Stomach (tissue), 9 donors: ENCODE results near the gene TMEM123. TPM values are rescaled to one million over a fixed set of nuclear protein-coding genes. Genes with fewer than 3 reads are reported as not detected.

Experiments
- DNase-seq, 2 donors: peaks; one replicate each; pipeline versions ENCODE4 v3.0.0 to v3.0.0-alpha.2; 2013 to 2019
- H3K27ac ChIP-seq, 5 donors: fragments of 200-600 bp in 4 of 5; sonication (generic) in 4 of 5; one replicate each; pipeline ENCODE4 v1.5.1; 2013 to 2019; ENCODE audit warnings: mild to moderate bottlenecking in 1 of 5, moderate library complexity in 1 of 5
- H3K27me3 ChIP-seq, 3 donors: fragments of 200-600 bp; sonication (generic); one replicate each; pipeline ENCODE4 v1.5.1; 2017 to 2019; ENCODE audit warnings: mixed run types in 1 of 3
- H3K36me3 ChIP-seq, 4 donors: fragments of 200-600 bp; sonication (generic); 1 replicate in 3 of 4; 2 replicates in 1 of 4; pipeline ENCODE4 v1.5.1; 2016 to 2019
- H3K4me1 ChIP-seq, 4 donors: fragments of 200-600 bp; sonication (generic); one replicate each; pipeline ENCODE4 v1.5.1; 2016 to 2019
- H3K4me3 ChIP-seq, 4 donors: fragments of 200-600 bp; sonication (generic) in 3 of 4; one replicate each; pipeline ENCODE4 v1.5.1; 2016 to 2019; ENCODE audit warnings: mild to moderate bottlenecking in 1 of 4
- H3K9me3 ChIP-seq, 4 donors: fragments of 200-600 bp; sonication (generic); one replicate each; pipeline ENCODE4 v1.5.1; 2016 to 2019
- EP300 ChIP-seq: sonication (generic); formaldehyde crosslinking; IDR thresholded peaks from one replicate; pipeline ENCODE4 v1.6.1; 2017; ENCODE audit warnings: antibody characterized with exemption
- POLR2A ChIP-seq, 4 donors: fragments of 450-650 bp; IDR thresholded peaks; one replicate each; pipeline ENCODE4 v1.6.1; 2016; ENCODE audit warnings: antibody characterized with exemption in 4 of 4, control low read depth in 2 of 4, mild to moderate bottlenecking in 1 of 4, moderate library complexity in 1 of 4
- POLR2AphosphoS5 ChIP-seq, 3 donors: sonication (generic); formaldehyde crosslinking; IDR thresholded peaks; one replicate each; pipeline ENCODE4 v1.6.1; 2016; ENCODE audit warnings: antibody characterized with exemption in 3 of 3
- WGBS, 5 donors: extraction: QIAGEN DNeasy Blood & Tissue Kit in 3 of 5; methylation state at CpG; one replicate each; pipeline versions ENCODE4 v1.1.5 to v1.1.7; 2013 to 2018; 5-methylcytosine and 5-hydroxymethylcytosine counted together
- intact Hi-C: fragments of 100-400 bp; cut with DNase I; formaldehyde crosslinking; loops from one replicate; pipeline ENCODE4 v1.15.1; 2023; ENCODE audit warnings: low total_unique reads
- polyA plus RNA-seq, 3 donors: library from polyadenylated mRNA; stranded (reverse); fragments of 200-250 nt; gene quantifications; one replicate each; pipeline ENCODE4 v1.2.3, GENCODE V29; 2013
- total RNA-seq, 5 donors: library from RNA; depleted of rRNA; stranded (reverse); fragments of >200 nt; gene quantifications; one replicate each; pipeline versions ENCODE4 v1.1.0 to v1.2.3, GENCODE V29; 2014 to 2016
- TF ChIP-seq, protein P1 (sequence below), 7 experiments: fragments of 450-650 bp in 4 of 7; fragments of 200-600 bp in 3 of 7; sonication (generic) in 3 of 7; IDR thresholded peaks; one replicate each; pipeline ENCODE4 v1.5.1; 2016 to 2019; ENCODE audit warnings: antibody characterized with exemption in 7 of 7, control low read depth in 2 of 7, mild to moderate bottlenecking in 1 of 7
- donor health status: healthy with polysubstance abuse.
- donor health status: Bipolar disorder and iron deficiency.
- donor health status: healthy.

Gene TMEM123
- total and polyA plus RNA-seq, 8 donors: 16.2 to 226 (median 51.6) TPM

DNA sequence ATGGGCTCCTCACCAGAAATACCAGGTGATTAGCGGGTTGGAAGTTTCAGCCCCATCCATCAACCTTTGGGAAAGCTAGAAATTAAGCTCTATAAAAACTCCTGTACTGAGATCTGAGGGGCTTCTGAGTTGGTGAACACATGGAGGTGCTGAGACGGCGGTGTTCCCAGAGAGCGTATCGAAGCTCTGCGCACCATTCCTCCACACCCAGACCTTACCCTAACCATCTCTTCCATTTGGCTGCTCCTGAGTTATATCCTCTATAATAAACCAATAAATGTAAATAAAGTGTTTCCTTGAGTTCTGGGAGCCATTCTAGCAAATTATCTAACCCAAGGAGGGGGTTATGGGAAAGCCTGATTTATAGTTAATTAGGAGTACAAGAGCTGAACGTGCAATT is 41.4 kb downstream of the TMEM123 start:
- no peak overlapping the region for H3K4me3 ChIP-seq
- no peaks in the 10 kb centered on the region for H3K27me3 ChIP-seq
- no peaks in the 10 kb centered on the region for H3K9me3 ChIP-seq
- peaks cover 4 to 53% (median 24%) of the 10 kb centered on the region in 4 donors for H3K4me1 ChIP-seq
- WGBS, 5 donors: 94 to 95% (median 94%) methylated on average over 6 to 7 of the region's 7 CpGs
- DNase-seq: no peak
- intact Hi-C loops: no loop called here
- peaks cover 0 to 12% (median 7%) of the 10 kb centered on the region in 4 donors for H3K36me3 ChIP-seq
- no peak for TF ChIP-seq POLR2A (IDR thresholded peaks at IDR 0.05)
- TF ChIP-seq EP300: no peak
- TF ChIP-seq, protein P1, sequence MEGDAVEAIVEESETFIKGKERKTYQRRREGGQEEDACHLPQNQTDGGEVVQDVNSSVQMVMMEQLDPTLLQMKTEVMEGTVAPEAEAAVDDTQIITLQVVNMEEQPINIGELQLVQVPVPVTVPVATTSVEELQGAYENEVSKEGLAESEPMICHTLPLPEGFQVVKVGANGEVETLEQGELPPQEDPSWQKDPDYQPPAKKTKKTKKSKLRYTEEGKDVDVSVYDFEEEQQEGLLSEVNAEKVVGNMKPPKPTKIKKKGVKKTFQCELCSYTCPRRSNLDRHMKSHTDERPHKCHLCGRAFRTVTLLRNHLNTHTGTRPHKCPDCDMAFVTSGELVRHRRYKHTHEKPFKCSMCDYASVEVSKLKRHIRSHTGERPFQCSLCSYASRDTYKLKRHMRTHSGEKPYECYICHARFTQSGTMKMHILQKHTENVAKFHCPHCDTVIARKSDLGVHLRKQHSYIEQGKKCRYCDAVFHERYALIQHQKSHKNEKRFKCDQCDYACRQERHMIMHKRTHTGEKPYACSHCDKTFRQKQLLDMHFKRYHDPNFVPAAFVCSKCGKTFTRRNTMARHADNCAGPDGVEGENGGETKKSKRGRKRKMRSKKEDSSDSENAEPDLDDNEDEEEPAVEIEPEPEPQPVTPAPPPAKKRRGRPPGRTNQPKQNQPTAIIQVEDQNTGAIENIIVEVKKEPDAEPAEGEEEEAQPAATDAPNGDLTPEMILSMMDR (IDR thresholded peaks at IDR 0.05): no peak
- TF ChIP-seq POLR2AphosphoS5 (IDR thresholded peaks at IDR 0.05): no peak
- no peak overlapping the region for H3K27ac ChIP-seq

DNA sequence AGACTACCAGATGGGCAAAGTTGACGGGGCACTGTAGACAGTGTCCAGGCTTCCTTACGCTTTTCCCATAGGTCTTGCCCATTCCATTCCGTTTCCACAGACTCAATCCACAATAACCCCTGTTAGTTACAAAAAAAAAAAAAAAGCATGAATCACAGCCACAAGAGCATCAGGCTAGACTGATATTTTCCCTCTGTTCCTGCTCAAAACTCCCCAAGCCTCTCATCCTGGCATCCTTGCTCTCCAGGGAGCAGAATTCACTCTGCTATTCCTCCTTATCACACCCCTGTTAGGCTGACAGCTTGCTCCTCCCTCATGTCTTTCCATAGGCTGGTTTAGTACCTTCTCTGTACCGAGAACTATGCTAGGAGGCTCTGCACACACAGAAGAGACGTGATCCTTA is 42.2 kb downstream of the TMEM123 start:
- peaks cover 0 to 14% (median 11%) of the 10 kb centered on the region in 4 donors for H3K36me3 ChIP-seq
- intact Hi-C loops: no loop called here
- H3K4me1 ChIP-seq: peaks cover 4 to 52% (median 24%) of the 10 kb centered on the region in 4 donors
- no peak for DNase-seq
- H3K27ac ChIP-seq: no peak overlapping the region
- H3K9me3 ChIP-seq: no peaks in the 10 kb centered on the region
- 74 to 86% (median 77%) methylated on average over 5 of the region's 5 CpGs for WGBS, 5 donors
- H3K4me3 ChIP-seq: no peak overlapping the region
- TF ChIP-seq EP300: no peak
- no peak for TF ChIP-seq POLR2AphosphoS5 (IDR thresholded peaks at IDR 0.05)
- TF ChIP-seq, protein P1 (IDR thresholded peaks at IDR 0.05): no peak
- TF ChIP-seq POLR2A (IDR thresholded peaks at IDR 0.05): no peak
- no peaks in the 10 kb centered on the region for H3K27me3 ChIP-seq

DNA sequence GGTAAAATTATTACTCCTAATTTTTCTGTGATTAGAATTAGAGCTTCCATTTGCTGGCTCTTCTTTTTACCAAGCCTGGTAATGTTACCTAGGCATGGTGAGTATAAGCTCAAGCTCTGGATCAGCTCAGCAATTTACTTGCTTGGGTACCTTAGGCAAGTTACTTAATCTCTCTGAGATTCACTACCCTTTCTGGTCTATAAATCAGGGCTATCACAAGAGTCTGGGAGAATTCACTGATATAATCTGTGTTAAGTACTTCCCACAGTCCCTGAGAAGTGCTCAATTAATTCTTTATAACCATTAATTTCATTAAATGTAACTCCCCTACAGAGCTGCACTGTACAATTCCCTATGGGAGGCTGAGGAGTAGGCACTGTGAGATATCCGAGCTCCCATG is 44.2 kb downstream of the TMEM123 start:
- TF ChIP-seq POLR2AphosphoS5 (IDR thresholded peaks at IDR 0.05): no peak
- TF ChIP-seq, protein P1 (IDR thresholded peaks at IDR 0.05): no peak
- TF ChIP-seq POLR2A (IDR thresholded peaks at IDR 0.05): no peak
- TF ChIP-seq EP300: no peak
- Histone ChIP-seq H3K9me3 (no peaks in the 10 kb centered on the region), H3K27ac (no peak overlapping the region), H3K4me3 (no peak overlapping the region), H3K4me1 (peaks cover 4 to 43% (median 22%) of the 10 kb centered on the region in 4 donors), H3K36me3 (peaks cover 0 to 22% (median 16%) of the 10 kb centered on the region in 4 donors), H3K27me3 (no peaks in the 10 kb centered on the region)
- no peak for DNase-seq
- intact Hi-C loops: no loop called here
- 80 to 98% (median 89%) methylated on average over 1 of the region's 1 CpG for WGBS, 5 donors

DNA sequence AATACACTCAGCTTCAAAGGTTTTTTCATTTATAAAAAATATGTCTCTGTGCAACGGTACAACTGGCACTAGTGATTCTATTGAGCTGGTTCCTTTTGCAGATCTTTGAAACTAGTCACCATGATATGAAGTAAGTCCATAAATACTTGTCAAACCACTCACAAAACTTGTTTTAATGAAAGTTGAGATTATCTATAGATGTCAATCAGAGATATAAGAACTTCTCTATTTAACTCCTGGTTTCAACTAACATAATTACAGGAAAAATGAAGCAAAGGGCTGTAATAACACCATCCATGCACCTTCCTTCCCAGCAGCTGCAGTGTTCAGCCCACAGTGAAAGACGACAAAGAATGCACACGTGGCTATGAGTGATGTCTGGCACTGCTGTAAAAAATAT is 44.7 kb downstream of the TMEM123 start:
- WGBS, 5 donors: 47 to 66% (median 51%) methylated on average over 3 of the region's 3 CpGs

More for the DNA sequence above, 44.7 kb downstream of the TMEM123 start:
- no peaks in the 10 kb centered on the region for H3K27me3 ChIP-seq
- no peaks in the 10 kb centered on the region for H3K9me3 ChIP-seq
- H3K27ac ChIP-seq: no peak overlapping the region
- peaks cover 0 to 26% (median 21%) of the 10 kb centered on the region in 4 donors for H3K36me3 ChIP-seq
- peaks cover 4 to 42% (median 22%) of the 10 kb centered on the region in 4 donors for H3K4me1 ChIP-seq
- TF ChIP-seq EP300: no peak
- no peak for TF ChIP-seq POLR2A (IDR thresholded peaks at IDR 0.05)
- no peak for TF ChIP-seq POLR2AphosphoS5 (IDR thresholded peaks at IDR 0.05)
- TF ChIP-seq, protein P1 (IDR thresholded peaks at IDR 0.05): no peak
- intact Hi-C loops: no loop called here
- DNase-seq: no peak
- H3K4me3 ChIP-seq: no peak overlapping the region
